OCI-M2 (cell line): ENCODE measurements around the gene SNX8.

ENCODE experiments used
- DNase-seq: peaks from one replicate; lab custom pipeline; 2025; ENCODE audit not compliant: unreplicated experiment; lab: John Stamatoyannopoulos, UW

SNX8 gene

DNA sequence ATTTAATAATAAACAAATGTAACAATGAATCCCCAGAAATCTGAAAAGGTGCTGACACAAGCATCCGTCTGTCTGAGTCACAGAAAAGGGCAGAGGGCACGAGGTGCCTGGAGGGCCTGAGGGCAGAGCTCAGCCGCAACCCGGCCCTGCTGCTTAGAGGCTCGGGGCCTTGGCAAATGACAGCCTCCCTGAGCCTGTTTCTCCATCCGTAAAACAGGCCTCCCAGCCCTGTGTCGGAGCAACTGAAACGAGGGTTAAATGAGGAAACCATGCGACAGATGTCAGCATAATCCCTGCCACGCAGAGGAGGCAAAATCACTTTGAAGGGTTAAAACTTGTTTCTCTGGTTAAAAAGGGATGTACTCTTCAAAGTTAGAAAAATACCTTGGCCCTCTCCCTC lies 47.3 kb downstream of the SNX8 start:
- DNase-seq, result no peak

DNA sequence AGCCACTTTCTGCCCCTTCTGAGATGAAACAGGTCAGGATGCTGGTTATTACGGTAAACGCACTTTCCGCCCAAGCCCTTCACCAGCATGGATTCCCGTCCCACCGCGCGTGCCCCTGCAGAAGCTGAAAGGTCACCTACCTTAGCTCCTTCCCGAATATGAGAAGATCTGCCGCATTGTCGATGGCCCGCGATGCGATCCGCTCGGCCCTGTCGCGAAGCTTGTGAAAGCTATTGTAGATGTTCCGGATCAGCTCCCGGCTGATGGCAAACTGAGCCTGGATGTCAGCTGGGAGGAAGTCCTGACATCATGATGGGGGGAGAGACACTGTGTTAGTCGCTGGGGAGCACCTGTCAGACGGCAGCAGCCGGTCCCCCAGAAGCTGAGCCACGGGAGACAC lies 50.1 kb downstream of the SNX8 start:
- no peak for DNase-seq

DNA sequence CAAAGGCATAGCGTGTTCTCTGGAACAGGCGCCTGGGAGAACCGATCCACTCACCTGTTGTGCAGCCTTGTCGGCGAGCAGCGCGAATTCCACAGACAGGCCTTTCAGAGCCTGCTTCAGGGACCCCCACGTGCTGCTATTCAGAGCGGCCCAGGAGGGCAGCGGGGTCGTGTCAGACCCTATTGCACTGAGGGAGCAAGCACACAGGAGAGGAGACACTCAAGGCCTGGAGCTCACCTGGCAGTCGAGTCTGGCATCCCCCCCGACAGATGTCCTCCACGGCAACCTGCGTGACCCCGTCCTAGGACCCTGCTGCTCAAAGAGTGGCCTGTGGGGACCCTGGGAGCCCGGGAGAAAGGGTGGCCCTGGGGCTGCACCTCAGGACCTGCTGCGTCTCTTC lies 51.1 kb downstream of the SNX8 start:
- DNase-seq, result no peak

- DNase-seq, result no peak
Observed at GRCh38 chr7:2261611-2262010, 52.6 kb downstream of the SNX8 start.

GRCh38 chr7:2260820-2261219 lies 53.4 kb downstream of the SNX8 start:
- DNase-seq, result no peak

DNA sequence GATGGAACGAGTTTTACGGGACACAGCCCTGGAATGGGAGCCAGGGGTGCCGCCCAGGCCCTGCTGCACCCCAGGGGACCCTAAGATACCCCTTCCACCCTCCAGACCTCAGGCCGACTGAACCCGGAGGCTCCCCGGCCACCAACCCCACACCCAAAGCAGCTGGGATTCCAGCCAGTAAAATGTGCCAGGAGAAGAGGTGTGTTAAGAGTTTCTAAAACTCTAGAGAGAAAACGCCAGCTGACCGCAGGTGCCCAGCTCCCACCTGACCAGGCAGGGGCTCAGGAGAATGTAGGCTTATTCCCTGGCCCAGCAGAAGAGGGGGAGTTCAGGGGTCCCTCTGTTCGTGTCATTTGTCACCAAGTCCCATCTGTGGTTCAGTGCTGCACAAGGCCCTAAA lies 54.8 kb downstream of the SNX8 start:
- DNase-seq, result no peak

- no peak for DNase-seq
Observed at GRCh38 chr7:2258661-2259365, 55.4 kb downstream of the SNX8 start.

- no peak for DNase-seq
Observed at GRCh38 chr7:2257651-2258050, 56.6 kb downstream of the SNX8 start.

DNA sequence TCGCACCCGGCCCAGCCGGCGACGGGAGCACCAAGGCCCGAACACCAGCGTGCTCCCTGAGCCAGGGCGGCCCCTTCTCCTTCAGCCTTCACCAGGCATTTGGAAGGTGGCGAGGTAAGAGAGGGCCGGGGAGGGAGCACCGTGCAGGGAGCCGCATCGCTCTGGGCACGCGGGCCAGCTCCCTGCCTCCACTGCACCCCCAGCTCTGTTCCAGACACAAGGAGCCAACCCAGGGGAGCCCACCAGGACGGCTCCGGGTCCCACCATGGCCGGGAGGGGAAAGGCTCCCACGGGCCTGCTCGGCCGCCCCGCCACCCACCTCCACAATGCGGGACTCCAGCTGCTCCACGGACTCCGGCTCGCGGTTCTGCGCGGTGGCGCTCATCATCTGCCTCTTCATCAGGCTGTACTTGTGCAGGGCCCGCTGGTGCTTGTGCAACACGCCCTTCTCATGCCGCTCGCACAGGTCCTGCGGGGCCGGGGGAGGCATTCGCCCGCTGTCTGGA lies 57.1 kb downstream of the SNX8 start:
- DNase-seq, result no peak

GRCh38 chr7:2256306-2257045 lies 57.8 kb downstream of the SNX8 start:
- no peak for DNase-seq

- DNase-seq, result no peak
Observed at GRCh38 chr7:2255145-2256139, 58.8 kb downstream of the SNX8 start.

- no peak for DNase-seq
Observed at GRCh38 chr7:2254429-2255144, 59.7 kb downstream of the SNX8 start.

- DNase-seq, result no peak
Observed at GRCh38 chr7:2253525-2254244, 60.6 kb downstream of the SNX8 start.

- no peak for DNase-seq
Observed at GRCh38 chr7:2253021-2253420, 61.2 kb downstream of the SNX8 start.

DNA sequence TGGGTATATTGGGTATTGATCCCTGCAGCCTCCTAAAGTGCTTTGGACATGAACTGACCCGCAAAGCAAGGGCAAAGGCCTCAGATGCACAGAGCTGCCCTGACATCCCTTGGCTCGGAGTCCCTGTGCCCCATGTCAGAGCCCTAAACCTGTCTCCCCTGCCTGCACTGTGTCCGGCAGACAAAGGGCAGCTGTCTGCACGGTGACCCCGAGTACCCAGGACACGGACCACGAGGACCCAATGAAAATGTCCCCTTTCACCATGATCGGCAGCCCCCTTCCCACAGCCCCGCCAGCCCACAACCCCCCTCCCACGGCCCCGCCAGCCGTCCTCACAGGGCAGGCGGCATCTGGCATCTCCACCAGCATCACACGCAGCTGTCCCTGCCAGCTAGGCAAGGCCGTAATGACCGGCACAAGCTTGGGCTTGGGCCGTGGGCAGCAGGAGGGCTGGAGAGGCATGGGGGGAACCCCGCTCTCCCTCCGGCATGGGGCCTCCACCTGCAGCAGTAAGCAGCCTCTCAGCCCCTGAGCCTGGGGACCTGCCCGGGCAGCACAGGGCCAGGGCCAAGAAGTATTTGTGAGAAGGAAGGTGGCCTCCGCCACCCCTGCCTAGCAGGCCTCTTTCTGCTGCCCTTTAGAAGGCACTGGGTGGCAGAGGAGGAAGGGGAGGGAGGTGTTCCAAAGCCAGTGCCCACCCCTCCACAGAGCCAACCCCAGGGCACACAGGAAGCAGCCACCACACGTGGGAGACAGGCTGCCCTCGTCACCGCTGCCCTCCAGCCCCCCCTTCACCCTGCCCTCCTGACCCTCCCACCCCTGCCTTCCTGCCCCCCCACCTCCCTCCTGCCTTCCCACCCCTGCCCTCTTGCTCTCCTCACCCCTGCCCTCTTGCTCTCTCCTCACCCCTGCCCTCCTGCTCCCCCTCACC lies 62.1 kb downstream of the SNX8 start:
- no peak for DNase-seq

GRCh38 chr7:2251381-2251780 lies 62.9 kb downstream of the SNX8 start:
- DNase-seq, result no peak

GRCh38 chr7:2249744-2250323 lies 64.4 kb downstream of the SNX8 start:
- DNase-seq, result no peak

DNA sequence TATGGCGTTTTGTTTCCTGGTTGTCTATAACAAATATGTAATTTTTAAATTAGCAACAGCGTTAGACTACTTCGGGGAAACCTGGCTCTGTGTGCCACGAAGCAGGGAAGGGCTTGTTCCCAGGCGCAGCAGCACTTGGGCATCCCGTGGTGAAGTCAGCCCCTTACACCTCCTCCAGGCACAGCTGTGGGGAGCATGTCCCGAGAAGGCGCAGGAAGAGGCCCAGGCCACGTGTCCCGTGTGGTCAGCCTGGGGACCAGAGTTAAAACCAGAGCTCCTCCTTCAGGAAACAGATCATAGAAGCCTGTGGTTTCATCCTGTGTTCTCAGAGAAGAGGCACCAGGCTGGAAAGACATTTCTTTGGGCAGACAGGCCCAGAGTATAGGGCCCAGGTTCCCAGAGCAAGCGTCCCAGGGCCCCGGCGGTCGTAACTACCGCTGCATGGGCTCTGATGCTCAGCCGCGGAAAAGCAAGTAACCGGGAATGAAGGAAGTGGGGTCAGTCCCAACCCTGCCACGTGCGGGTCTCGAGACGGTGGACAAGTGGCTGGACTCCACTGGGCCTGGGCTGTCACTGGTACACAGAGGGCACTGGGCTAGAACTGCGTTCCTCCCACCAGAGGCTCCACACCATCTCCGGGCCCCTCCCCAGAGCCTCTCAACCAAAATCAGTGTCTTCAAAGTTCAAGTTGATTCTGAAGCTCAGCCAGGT lies 65.1 kb downstream of the SNX8 start:
- no peak for DNase-seq
